Prostate gland (tissue), 2 donors: ENCODE data around the gene COL9A3.

Source experiments
- POLR2A ChIP-seq: fragments of 450-650 bp; IDR thresholded peaks from one replicate; pipeline ENCODE4 v1.6.1; 2016; ENCODE audit warnings: antibody characterized with exemption, mild to moderate bottlenecking
- POLR2AphosphoS5 ChIP-seq: sonication (generic); formaldehyde crosslinking; IDR thresholded peaks from one replicate; pipeline ENCODE4 v1.6.1; 2017; ENCODE audit warnings: antibody characterized with exemption
- TF ChIP-seq, protein P1 (sequence below), 4 experiments: fragments of 200-600 bp in 2 of 4; fragments of 450-650 bp in 2 of 4; sonication (generic) in 2 of 4; IDR thresholded peaks; 1 replicate in 3 of 4; 2 replicates in 1 of 4; pipeline ENCODE4 v1.5.1; 2016 to 2019; ENCODE audit warnings: antibody characterized with exemption in 4 of 4, mild to moderate bottlenecking in 2 of 4, moderate library complexity in 2 of 4

DNA sequence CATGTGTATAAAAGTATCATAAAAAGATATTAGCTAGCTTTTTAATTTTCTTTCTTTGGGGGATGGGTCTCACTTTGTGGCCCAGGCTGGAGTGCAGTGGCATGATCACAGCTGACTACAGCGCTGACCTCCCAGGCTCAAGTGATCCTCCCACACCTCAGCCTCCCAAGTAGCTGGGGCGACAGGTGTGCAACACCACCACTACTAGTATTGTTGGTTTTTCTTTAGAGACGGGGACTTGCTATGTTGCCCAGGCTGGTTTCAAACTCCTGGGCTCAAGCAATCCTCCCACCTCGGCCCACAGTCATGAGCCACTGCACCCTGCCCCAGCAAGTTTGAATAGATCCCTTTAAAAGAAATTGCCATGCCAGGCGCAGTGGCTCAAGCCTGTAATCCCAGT lies 38.3 kb downstream of the COL9A3 start:
- TF ChIP-seq, protein P1, sequence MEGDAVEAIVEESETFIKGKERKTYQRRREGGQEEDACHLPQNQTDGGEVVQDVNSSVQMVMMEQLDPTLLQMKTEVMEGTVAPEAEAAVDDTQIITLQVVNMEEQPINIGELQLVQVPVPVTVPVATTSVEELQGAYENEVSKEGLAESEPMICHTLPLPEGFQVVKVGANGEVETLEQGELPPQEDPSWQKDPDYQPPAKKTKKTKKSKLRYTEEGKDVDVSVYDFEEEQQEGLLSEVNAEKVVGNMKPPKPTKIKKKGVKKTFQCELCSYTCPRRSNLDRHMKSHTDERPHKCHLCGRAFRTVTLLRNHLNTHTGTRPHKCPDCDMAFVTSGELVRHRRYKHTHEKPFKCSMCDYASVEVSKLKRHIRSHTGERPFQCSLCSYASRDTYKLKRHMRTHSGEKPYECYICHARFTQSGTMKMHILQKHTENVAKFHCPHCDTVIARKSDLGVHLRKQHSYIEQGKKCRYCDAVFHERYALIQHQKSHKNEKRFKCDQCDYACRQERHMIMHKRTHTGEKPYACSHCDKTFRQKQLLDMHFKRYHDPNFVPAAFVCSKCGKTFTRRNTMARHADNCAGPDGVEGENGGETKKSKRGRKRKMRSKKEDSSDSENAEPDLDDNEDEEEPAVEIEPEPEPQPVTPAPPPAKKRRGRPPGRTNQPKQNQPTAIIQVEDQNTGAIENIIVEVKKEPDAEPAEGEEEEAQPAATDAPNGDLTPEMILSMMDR (IDR thresholded peaks at IDR 0.05) = no peak
- TF ChIP-seq POLR2A (no peak), POLR2AphosphoS5 (no peak)
